HG02970 (cell line): Measurements from ENCODE around the gene ASPN.

Source experiments
- ATAC-seq: cut with Tn5 transposase; IDR thresholded peaks from one replicate; pipeline ENCODE4 v1.9.1; 2021; ENCODE audit warnings: mild to moderate bottlenecking, moderate library complexity, moderate number of reproducible peaks; ENCODE audit not compliant: unreplicated experiment, low FRiP score

Gene ASPN

GRCh38 chr9:92506184-92506857 is 24.0 kb upstream of the ASPN start:
- no peak for ATAC-seq

DNA sequence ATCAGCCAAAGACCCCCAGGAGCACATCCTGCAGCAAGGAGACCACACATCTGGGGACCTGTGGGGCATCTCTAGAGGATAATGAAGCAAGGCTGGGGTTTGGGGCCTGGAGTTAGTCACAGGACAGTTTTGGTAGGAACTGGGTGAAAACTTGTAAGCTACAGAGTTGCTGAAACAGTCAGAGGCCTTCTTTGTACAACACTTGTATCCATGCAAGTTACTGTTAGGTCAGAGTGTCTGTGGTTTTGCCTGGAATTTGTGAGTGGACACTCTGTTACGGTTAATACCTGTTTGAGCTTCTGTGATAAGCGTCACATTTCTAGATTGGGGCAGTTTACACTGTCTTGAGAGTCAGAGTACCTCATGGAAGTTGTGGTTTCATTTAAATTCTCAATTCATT is 22.6 kb upstream of the ASPN start:
- no peak for ATAC-seq

DNA sequence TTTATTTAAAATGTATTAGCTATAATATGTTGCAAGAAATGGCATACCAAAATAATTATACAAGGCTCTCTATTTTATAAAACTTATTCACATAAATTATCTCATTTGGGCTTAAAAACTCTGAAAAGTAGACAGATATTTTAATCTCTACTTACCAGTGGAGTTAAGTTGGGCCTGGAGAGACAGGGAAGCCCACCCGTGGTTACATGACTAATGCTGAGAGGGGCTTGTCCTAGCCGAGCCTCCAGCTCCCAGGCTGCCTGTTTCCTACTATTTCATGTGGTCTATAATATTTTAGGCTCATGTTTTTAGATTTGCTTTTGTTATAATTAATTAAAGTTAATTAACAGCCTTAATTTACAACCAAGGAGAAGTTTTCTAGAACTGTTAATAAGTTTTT is 20.9 kb upstream of the ASPN start:
- ATAC-seq, result no peak

- ATAC-seq, result no peak
These were observed 19.5 kb upstream of the ASPN start for GRCh38 chr9:92501671-92502393.

GRCh38 chr9:92500725-92501124 is 18.4 kb upstream of the ASPN start:
- no peak for ATAC-seq

DNA sequence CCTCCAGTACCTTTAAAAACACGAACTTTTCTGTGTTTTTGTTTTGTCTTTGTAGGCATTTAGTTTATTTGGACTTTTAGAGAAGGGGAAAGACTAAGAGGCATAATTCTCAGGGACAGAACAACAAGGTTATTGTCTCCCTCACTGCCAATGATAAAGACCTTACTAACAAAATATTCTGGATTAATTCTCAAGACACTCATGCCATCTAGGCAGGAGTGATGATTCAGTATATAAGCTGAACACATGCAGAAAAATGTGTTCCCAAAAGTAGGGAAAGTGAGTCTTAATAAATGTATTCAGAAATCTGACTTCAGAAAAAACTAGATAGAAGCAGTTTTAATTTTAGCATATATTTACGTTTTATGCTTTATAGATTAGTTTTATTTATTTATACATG is 17.4 kb upstream of the ASPN start:
- ATAC-seq, result no peak

DNA sequence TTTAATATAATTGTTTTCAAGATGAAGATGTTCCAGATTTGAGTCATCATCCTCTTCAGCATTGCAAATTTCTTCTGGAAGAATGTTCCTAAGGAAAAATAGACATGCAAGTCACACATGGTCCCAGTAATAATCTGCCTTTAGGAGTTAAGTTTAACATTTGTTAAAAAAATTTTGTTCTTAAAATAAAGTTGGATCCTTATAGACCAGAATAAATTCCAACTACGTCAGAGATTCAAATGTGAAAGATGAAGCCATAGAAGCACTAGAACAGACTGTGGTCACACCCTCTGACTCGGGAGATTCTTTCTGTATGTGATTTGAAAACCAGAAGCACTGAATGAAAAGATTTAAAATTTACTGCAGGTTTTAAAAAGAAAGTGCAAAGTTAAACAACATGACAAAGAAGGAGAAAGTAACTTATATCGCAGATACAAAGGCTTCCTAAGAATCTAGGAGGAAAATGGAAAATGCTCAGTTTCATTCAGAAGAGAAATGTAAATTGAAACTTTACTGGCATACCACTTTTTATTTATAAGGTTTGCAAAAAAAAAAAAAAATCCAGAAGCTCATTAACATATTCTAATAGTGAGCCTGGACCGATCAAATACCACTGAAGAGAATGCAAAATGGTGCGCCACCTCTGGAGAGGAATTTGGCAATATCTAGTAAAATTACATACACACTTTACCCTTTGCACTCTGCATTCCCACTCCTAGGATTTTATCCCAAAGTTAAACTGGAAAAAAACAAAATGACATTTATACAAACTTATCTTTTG is 14.3 kb upstream of the ASPN start:
- no peak for ATAC-seq

DNA sequence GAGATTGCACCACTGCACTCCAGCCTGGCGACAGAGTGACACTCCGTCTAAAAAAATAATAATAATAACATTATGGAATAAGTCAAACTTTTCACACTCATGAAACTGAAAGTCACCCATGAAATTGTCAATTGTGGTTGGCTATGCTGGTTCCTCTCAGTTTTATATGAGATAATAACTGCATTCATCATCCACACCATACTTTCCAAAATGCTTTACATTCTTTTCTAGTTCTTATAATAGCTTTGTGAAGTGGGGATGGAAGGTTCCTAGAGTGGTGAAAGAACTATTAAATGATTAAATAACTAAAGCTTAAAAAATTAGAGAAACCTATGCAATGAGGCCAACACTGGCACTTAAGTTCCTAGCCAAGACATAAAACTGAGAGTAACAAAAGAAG is 12.6 kb upstream of the ASPN start:
- ATAC-seq, result no peak

- ATAC-seq, result no peak
These were observed 11.6 kb upstream of the ASPN start for GRCh38 chr9:92493749-92494387.

DNA sequence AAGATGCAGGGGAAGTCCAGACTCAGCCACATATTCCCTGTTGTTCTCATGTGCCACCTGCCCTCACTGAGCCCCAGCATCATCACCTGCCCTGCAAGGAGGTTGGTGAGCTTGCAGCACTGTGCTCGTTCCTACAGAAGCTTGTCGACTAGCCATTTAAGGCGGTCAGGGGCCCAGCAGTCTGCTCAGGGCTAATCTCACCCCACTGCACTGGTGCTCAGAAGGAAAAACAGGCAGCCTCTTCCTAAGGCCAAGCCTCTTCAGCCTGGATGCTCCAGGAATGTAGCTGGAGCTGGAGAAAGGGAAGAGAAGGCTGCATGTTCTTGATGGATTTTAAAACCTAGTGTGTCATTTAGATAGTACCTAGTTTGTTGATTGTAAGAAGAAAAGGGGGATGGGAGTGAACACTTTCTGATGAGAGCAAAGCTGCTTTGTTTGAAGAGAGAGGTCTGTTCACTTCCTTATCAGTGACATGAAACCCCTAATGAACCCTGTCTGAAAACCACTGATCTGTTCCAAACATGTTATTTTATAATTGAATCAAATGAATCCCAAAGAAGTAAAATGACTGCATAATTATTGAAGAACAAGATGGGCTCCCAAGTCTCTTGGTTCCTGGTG is 10.6 kb upstream of the ASPN start:
- ATAC-seq, result no peak

DNA sequence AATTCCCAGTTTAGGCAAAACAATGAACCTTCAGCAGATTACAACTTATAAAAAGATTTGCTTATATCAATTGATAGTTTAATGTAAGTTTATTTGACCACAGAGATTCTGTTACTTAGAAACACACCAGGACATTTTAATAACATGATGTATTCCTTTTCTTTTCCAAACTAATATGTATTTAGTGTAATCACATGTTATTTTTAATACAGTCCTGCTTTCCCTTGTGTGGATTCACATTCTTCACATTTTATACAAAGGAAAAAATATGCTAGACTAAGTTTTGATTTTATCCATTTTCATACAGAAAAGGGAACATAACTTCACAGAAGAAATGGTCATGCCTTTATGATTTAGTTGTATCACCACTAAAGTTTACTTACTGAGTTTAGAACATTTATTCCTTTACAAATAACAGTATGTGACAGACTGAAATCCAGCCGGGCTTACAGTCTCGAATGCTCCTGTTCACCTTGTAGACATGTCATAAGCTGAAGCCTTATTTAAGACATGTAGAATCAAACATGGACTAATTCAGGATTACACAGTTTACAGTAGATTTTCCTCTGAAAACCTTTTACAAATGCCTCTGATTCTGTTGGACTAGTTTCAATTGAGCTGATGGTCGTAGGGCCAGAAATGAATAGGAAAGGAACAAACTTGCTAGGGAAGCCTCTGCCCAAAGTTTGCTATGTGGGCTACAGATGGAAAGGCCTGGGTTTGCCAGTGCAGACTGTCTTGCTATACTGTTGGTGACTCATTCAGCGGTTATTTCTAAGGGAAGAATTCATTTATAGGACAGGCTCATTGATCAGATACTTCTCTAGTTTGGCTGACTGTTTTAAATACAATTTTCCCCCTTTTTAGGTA is 6.6 kb upstream of the ASPN start:
- no peak for ATAC-seq

DNA sequence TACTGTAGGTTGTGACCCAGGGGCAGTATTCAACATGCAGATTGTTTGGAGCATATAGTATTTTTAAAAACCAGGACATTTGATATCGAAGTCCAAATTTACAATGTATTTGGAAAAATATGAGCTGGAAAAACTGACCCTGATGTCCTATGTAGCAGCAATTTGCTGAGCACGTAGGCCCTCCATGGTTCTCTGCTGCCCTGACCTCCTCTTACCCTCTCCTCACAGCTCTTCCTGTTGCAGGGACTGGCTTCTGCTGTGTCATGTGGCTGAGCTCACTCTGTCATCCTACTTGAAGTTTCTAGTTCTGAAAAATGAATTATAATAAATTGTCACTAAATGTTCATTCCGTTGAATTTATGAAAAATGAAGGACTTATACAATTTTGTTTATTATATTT is 4.1 kb upstream of the ASPN start:
- no peak for ATAC-seq

DNA sequence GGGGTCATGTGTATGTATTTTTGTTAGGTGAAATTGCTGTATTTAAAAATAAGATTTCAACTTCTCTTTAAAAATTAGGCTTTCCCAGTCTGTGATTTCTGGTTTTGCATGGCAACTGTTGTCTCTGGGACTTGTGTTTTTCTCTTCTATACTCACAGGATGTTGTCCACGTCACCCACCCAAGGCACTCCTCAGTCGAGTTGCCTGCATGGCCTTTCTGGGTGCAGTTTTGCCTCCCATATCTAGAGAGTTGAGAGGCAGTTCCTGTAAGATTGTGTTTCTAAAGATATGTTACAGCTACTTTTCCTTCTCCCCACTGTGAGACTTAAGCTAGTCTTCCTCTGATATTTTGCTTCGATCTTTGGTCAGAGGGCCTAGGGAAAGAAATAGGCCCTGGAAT is 2.3 kb upstream of the ASPN start:
- no peak for ATAC-seq

- ATAC-seq, result no peak
These were observed 1.6 kb upstream of the ASPN start for GRCh38 chr9:92483627-92484545.

GRCh38 chr9:92482805-92483204 is 499 bp upstream of the ASPN start:
- ATAC-seq, result no peak

- ATAC-seq, result no peak
These were observed 1.2 kb downstream of the ASPN start for GRCh38 chr9:92480986-92481633.

DNA sequence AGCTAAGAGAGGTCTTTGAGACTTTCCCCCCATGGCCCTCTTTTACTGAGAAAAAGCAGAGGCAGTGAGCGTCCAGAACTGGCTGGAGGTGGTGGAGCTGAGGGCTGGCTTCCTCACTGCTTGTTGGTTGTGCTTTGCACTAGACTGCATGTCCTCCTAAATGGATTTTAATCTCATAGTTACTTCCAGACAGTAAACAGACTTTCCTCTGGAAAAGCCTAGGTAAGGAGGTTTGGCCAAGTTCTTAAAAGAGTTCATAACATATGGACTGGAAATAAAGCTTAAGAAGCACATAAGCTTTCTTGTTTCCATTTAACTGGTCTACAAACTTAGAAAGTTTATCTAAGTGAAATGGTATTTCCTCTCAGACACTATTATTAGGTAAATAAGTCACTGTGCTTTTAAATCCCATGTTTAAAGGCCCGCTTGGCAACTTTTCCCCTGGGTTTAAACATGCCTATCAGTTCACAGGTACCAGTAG is 2.0 kb downstream of the ASPN start:
- ATAC-seq, result no peak

- no peak for ATAC-seq
These were observed 3.0 kb downstream of the ASPN start for GRCh38 chr9:92479346-92479745.
